ENCODE results near the gene ZMYND15.
"Not testable (repeated sequence)": the region's sequence is repeated elsewhere in the genome, so short reads cannot be mapped to it uniquely, and the experiment has no call there.

The ZMYND15 gene, protein sequence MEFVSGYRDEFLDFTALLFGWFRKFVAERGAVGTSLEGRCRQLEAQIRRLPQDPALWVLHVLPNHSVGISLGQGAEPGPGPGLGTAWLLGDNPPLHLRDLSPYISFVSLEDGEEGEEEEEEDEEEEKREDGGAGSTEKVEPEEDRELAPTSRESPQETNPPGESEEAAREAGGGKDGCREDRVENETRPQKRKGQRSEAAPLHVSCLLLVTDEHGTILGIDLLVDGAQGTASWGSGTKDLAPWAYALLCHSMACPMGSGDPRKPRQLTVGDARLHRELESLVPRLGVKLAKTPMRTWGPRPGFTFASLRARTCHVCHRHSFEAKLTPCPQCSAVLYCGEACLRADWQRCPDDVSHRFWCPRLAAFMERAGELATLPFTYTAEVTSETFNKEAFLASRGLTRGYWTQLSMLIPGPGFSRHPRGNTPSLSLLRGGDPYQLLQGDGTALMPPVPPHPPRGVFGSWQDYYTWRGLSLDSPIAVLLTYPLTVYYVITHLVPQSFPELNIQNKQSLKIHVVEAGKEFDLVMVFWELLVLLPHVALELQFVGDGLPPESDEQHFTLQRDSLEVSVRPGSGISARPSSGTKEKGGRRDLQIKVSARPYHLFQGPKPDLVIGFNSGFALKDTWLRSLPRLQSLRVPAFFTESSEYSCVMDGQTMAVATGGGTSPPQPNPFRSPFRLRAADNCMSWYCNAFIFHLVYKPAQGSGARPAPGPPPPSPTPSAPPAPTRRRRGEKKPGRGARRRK

DNA sequence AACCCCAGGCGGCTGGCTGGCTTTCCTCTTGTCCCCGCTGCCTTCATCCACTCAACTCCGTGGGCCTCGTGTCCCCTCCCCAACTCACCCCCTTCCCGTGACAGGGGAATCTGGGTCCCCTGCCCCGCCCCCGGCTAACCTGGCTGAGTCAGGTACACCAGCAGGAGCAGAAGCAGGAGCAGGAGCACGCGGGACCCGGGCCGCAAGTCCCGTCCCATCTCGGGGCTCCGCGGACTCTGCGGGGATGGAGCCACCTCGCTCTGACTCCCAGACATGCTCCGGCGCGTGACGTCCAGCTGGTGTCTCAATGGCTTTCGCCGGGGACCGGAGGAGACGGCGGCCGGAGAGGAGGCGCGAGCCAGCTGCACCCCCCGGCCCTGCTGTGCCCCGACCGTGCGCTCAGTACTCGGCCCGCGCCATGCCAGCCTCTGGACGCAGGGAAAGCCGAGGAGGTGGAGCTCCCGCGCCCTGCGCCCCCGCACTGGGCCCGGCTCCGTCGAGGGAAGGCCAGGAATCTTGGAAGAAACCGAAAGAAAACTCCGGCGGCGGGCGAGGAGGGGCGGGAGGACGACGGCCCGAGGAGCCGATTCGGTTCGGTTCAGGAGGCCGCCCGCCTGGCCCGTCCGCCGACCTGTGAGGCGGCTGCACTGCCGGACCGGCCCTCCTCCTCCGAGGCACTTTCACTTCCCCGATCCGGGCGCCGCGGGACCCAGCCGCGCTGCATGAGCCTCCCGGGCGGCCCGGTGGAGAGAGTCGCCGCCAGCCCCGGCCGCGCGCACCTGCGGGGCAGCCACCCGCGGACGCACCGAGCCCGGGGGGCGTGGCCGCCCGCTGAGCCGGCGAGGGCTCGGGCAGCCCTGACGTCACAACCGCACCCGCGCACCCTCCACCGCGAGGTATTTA, at the start of gene ZMYND15, which contains the start of gene CXCL16:
TSS of gene ZMYND15 (plus strand) at position 712 of the 903 bp plus-strand sequence. CDS start 716 bp downstream, outside the sequence.
TSS of gene CXCL16 (minus strand) at position 807 of the 903 bp plus-strand sequence. CDS start at position 218, 589 bp downstream.
- peak; percentile 80 for DNase-seq (ENCODE audit: low spot score)

DNA sequence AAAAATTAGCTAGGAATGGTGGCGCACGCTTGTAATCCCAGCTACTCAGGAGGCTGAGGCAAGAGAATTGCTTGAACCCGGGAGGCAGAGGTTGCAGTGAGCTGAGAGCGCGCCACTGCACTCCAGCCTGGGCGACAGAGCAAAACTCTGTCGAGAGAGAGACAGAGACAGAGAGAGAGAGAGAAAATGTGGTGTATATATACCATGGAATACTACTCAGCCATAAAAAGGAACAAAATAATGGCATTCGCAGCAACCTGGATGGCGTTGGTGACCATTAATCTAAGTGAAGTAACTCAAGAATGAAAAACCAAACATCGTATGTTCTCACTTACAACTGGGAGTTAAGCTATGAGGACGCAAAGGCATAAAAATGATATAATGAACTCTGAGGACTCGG, 49.8 kb upstream of the ZMYND15 start:
- DNase-seq (ENCODE audit: low spot score): not testable (repeated sequence)

DNA sequence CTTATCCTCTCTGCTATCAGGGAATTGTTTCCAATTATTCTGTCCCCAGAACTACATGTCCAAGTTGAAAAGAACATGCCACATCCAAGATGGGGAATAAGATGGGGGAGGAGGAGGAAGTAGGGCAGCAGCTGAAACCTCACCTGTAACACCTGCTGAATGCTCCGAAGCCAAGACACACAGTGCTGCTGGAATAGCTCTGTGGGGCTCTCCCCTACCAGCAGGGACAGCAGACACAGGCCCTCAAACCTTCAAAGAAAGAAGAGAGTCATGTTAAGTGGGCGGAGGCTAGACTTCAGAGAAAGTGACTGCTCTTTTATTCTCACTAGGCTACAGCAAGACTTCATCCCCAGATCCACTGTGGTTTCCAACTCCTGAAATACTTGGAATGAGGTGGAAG, 48.9 kb upstream of the ZMYND15 start:
- no peak for DNase-seq (ENCODE audit: low spot score)

DNA sequence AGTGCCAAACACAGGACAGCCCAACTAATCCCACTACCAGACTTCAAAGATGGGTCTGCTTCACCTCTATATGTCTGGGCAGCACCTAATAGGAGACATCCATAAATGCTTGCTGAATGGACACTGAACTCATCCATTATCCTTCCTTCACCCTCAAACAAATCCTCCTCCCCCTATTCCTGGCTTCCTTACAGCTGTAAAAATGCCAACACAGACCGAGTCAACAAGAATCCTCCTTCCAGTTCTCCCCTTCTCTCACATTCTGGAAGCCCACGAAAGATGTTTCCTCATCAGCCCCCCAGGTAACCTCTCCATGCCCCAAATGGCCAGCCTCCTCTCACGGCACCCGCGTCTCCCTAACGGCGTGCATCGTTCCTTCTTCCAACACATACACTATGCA, 47.9 kb upstream of the ZMYND15 start:
- no peak for DNase-seq (ENCODE audit: low spot score)

DNA sequence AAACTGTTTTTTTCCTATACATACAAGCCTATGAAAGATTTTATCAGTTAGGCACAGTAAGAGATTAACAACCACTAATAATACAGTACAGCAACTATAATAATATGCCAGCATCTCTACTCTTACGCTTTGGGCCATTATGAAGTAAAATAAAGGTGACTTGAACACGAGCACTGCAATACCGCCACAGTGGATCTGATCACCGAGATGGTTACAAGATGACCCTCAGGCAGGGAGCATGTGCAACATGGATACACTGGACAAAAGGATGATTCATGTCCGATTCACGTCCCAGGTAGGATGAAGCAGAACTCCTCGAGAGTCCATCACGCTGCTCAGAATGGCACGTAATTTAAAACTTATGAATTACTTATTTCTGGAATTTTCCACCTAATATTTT, 46.2 kb upstream of the ZMYND15 start:
- DNase-seq (ENCODE audit: low spot score): no peak

DNA sequence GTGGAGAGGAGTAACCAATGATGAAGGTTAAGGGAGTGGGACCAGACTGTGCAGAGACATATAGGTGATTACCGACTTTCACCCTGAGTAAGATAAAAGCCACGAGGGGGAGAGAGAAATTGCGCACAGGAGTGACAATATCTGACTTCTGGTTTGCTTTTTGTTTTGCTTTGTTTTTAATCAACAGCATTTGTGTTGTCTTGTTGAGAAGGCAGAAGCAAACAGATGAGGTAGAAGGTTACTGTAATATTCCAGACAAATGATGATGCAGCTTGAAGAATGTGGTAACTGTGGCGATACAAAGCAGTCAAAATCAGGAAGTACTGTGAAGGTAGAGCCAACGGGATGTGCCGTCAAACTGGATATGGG, 43.2 kb upstream of the ZMYND15 start:
- no peak for DNase-seq (ENCODE audit: low spot score)

DNA sequence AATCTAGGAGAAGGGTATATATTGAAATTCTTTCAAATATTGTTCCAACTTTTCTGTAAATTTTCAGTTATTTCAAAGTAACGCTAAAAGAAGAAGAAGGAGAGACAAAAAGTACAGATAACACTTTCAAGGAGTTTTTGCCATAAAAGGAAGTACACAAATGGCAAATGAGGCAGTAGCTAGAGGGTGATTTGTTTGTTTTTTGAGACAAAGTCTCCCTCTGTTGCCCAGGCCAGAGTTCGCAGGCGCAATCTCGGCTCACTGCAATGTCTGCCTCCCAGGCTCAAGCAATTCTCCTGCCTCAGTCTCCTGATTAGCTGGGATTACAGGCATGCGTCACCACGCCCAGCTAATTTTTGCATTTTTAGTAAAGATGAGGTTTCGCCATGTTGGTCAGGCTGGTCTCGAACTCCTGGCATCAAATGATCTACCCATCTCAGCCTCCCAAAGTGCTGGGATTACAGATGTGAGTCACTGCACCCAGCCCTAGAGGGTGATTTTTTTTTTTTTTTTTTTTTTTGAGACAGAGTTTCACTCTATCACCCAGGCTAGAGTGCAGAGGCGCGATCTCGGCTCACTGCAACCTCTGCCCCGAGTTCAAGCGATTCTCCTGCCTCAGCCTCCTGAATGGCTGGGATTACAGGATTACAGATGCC, 40.1 kb upstream of the ZMYND15 start:
- DNase-seq (ENCODE audit: low spot score): not testable (repeated sequence)

DNA sequence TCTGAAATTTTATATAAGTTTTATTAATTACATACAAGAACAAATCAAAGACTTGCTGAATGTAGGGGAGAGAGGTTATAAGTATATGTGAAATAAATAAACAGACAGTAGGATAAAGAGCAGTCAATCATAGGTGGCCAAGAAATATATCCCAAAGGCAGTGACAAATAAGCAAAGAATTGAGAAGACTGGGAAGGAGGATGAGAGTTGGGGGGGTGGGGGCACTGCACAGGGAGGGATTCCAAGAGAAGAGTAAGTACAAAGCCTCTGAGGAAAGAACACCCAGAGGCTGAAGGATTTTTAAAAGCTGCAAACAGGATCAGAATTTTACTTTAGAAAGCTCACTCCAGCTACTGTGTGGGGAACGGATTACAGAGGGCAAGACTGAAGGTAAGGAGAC, 38.5 kb upstream of the ZMYND15 start:
- no peak for DNase-seq (ENCODE audit: low spot score)

DNA sequence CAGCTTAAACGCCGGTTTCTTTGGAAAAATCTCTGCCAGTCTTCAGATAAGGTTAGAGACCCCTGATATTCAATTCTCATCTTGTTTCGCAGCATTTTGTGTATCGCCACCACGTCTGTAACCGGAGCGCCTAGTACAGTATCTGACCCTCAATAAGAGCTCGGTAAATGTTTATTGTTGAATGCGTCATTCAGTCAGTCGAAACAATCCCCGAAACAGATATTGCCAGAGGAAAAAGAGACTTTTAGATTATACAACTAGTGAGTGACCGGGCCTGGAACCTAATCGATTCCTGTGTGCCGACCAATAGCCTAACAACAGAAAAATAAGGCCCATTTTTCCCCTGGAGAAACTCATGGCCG, 36.3 kb upstream of the ZMYND15 start:
- no peak for DNase-seq (ENCODE audit: low spot score)

DNA sequence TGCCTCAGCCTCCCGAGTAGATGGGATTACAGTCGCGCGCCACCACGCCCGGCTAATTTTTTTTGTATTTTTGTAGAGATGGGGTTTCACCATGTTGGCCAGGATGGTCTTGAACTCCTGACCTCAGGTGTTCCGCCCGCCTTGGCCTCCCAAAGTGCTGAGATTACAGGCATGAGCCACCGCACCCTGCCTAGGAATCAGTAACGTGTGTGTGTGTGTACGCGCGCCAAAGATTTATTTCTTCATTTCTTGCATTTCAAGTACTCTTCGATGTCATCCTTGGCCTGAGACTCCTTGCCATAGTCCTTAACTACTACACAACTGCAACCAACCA, 35.1 kb upstream of the ZMYND15 start:
- not testable (repeated sequence) for DNase-seq (ENCODE audit: low spot score)

DNA sequence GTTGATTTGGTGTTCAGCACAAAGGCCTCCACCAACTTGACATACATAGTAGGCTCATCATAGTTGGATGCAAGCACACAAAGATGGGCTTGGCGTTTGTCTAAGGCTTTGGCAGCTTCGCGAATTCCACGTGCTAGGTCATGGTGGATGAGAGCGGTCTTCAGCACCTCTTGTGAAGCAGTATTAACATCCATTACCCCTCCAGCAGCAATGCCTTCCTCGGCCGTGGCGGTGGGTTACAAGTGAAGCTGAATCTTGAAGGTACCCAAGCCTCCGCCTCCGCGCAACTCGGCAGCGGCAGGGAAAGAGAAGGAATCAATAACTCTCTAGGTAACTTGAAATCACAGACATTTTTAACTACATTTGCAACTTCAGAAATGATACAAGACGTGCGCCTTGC, 34.6 kb upstream of the ZMYND15 start:
- DNase-seq (ENCODE audit: low spot score): no peak

DNA sequence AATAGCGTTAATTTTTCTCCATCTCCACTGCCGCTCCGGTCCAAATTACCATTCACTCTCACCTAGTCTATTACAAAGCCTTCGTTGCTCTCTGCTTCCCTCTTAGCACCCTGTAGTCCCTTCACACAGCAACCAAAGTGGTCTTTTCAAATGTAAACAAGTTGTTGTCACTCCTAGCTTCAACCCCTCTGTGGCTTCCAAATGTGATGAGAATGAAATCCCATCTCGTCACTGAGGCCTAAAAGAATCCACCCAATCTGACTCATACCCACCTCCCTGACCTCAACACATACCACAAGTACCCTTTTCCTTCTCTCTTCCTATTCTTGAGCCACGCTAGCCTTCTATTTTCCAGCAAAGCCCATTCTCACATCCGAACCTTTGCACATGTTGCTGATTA, 33.5 kb upstream of the ZMYND15 start:
- no peak for DNase-seq (ENCODE audit: low spot score)

DNA sequence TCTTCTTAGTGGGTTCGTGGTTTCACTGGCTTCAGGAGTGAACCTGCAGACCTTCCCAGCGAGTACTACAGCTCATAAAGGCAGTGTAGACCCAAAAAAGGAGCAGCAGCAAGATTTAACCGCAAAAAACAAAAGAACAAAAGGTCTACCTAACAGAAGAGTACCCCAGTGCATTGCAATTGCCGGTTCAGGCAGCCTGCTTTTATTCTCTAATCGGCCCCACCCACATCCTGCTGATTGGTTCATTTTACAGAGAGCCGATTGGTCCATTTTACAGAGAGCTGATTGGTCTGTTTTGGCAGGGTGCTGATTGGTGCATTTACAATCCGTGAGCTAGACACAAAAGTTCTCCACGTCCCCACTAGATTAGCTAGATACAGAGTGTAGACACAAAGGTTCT, 31.2 kb upstream of the ZMYND15 start:
- no peak for DNase-seq (ENCODE audit: low spot score)

DNA sequence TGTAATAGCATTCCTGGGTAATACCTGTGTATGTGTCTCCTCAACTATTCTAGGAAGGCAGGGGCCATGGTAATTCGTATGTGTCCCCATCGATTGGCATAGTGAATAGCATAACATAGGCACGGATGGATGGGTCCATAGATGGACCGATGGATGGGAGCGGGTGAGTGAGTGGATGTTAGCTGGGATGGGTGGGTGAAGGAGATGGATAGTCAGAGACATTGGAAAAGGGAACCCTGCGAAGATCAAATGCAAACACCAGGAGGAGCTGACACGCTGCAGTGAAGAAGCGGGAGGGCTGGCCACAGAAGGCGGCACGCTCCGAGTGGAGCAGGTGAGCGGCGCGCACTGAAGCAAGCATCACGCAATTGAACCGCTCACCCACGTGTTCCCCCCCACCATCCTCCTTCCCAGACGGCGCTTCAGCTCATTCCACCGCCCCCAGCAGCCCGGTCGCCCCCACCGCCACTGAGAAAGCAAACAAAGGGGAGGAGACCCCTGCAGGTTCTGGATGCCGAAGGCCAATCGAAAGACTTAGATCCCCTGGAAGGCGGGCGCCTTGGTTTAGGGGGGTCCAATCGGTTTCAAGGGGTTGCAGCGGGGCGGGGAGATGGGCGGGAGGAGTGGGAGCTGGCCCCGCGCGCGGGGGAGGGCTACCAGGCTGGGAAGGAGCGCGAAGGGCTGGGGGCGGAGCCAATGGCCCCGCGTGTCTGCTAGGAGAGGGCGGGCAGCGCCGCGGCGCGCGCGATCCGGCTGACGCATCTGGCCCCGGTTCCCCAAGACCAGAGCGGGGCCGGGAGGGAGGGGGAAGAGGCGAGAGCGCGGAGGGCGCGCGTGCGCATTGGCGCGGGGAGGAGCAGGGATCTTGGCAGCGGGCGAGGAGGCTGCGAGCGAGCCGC, 29.6 kb upstream of the ZMYND15 start, which contains the start of gene ARRB2:
TSS of gene ARRB2 (plus strand) at position 839 of the 899 bp plus-strand sequence. CDS start 90 bp downstream, outside the sequence.
- DNase-seq (ENCODE audit: low spot score): peak; percentile 98

DNA sequence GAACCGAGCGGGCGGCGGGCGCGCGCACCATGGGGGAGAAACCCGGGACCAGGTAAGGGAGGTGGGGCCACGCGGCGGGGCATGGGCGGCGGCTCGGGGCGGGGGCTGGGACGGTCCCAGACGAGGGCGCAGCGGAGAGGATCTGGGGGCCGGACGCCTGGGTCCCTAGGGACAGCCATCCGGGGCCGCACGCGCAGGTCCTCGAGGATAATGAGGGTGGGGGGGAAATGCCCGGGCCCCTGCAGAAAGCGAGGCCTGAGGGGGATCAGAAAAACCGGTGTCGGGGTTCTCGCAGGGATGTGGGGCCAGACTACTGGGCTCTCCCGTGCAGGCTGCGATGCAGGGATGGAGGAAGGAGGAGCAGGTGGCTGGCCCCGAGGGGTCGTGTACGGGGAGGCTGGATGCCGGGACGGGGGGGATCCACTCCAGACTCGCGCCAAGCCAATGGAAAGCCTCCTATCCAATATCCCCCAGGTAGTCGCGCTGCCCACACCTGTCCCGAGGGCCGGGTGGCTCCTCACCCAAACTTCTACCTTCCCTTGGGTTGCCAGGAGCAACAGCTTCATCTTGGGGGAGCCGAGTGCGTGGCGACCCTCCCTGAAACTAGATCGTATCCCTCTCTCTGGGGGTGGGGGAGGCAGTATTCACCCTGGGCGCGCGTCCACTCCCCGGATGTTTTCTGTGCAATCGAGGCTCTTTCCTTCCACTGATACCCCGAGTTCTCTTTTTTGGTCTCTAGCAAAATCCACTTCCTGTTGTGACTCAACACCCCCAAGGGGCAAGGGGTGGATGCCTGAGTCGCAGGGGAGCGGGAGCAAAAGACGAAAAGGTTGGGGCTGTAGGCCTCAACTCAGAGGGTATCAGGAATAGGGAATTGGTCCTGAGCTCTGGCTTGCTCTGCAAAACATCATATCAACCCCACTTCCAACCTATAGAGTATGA, 28.7 kb upstream of the ZMYND15 start:
- no peak for DNase-seq (ENCODE audit: low spot score)

DNA sequence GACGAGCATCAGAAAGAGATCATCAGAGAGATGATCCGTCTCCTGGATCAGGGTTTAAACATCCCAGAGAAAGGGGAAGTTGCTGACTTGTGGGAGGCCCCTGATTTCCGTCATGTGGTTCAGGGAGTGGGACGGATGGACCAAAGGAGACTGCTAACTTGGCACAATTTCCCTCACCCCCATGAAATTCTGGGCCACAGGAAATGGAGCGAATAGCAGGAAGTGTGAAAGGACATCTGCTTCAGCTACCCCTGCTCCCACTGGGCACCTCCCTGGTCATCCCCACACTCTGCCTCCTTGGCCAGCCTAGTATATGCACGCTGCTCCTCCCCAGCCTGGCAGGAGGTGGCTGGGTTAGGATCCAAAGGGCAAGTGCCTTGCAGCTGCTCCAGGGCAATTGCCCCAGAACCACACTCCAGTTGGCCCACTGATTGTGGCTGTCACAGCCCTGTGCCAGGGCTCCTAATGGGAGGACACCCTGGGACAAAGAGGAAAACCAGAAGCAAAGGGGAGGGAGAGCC, 27.9 kb upstream of the ZMYND15 start:
- DNase-seq (ENCODE audit: low spot score): no peak

DNA sequence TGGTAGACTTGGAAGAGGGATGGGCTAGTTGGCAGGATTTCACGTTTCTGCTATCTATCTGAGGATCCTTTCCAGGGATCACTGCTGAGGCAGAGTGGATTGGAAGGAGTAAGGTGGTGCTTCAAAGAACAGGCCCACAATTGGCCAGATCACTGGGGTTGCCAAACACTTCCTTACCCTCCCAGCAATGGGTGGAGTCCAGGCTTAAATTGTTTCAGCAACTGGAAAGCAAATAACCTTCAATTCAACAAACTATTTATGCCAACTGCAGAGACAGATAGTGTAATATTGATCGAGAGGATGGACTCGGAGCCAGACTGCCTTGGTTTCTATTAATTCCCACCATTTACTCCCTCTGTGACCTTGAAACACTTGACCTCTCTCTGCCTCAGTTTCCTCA, 27.1 kb upstream of the ZMYND15 start:
- no peak for DNase-seq (ENCODE audit: low spot score)

DNA sequence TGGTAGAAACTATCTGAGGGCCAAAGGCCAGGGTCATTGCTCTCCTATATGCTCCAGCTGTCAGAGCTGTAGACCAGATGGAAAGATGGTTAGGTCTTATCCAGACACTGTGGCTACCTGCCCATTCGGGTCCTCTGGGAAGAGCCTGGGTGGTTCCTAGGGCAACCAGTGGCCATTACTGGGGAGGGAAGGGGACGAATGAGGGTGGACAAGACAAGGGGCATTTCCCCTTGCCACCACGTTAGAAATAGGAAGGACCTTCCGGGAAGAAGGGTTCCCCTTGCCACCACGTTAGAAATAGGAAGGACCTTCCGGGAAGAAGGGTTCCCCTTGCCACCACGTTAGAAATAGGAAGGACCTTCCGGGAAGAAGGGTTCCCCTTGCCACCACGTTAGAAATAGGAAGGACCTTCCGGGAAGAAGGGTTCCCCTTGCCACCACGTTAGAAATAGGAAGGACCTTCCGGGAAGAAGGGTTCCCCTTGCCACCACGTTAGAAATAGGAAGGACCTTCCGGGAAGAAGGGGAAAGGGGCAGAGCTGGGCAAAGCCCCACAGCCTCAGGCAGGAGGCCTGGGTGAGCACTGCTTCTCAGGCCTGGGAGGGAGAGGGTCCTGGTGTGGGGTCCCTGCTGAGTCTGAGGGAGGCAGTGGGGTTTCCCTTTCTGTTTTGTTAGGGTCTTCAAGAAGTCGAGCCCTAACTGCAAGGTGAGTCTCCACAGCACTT, 25.1 kb upstream of the ZMYND15 start:
- not testable (repeated sequence) for DNase-seq (ENCODE audit: low spot score)

All from iPS-NIHi11 (cell line).